LNCAP (cell line): ENCODE measurements around the gene TEKT4.

Source experiments
- TF ChIP-seq, protein P1 (sequence below): fragments of 450-650 bp; IDR thresholded peaks from 2 replicates; pipeline ENCODE4 v1.5.1; 2017; ENCODE audit warnings: mild to moderate bottlenecking

Gene TEKT4

GRCh38 chr2:94871226-94872087, at the start of gene TEKT4:
Gene TEKT4, plus strand, starts transcription at chr2:94871430. Its CDS starts 150 bp downstream, at chr2:94871580.
- TF ChIP-seq, protein P1, sequence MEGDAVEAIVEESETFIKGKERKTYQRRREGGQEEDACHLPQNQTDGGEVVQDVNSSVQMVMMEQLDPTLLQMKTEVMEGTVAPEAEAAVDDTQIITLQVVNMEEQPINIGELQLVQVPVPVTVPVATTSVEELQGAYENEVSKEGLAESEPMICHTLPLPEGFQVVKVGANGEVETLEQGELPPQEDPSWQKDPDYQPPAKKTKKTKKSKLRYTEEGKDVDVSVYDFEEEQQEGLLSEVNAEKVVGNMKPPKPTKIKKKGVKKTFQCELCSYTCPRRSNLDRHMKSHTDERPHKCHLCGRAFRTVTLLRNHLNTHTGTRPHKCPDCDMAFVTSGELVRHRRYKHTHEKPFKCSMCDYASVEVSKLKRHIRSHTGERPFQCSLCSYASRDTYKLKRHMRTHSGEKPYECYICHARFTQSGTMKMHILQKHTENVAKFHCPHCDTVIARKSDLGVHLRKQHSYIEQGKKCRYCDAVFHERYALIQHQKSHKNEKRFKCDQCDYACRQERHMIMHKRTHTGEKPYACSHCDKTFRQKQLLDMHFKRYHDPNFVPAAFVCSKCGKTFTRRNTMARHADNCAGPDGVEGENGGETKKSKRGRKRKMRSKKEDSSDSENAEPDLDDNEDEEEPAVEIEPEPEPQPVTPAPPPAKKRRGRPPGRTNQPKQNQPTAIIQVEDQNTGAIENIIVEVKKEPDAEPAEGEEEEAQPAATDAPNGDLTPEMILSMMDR = no peak

- TF ChIP-seq, protein P1 = 0 out of 2 replicates have a peak, but pooled peaks have one; percentile 21
Measured at GRCh38 chr2:94857367-94858162, 13.7 kb upstream of the TEKT4 start.

GRCh38 chr2:94861308-94862152, 9.7 kb upstream of the TEKT4 start:
- TF ChIP-seq, protein P1 = no peak

DNA sequence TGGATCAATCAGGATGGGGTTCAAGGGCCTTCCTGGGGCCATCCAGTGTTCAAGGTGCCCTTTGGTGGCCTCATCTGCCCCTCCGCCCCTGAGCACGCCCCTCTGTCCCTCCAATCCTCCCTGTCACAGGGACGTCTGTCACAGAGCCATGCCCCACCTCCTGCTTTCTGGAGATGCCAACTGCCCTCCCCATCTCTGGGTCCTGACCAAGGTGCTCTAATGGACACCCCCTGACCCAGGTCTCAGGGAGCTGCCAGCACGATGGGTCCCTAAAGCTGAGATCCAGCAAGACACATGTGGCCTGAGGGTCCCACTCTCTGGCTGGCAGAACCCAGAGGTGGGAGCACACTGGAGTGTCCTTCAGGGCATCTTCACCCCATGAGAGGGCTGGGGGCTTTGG, 2.1 kb upstream of the TEKT4 start:
- TF ChIP-seq, protein P1 = no peak

- TF ChIP-seq, protein P1 = no peak
Measured at GRCh38 chr2:94869552-94870439, 1.4 kb upstream of the TEKT4 start.

DNA sequence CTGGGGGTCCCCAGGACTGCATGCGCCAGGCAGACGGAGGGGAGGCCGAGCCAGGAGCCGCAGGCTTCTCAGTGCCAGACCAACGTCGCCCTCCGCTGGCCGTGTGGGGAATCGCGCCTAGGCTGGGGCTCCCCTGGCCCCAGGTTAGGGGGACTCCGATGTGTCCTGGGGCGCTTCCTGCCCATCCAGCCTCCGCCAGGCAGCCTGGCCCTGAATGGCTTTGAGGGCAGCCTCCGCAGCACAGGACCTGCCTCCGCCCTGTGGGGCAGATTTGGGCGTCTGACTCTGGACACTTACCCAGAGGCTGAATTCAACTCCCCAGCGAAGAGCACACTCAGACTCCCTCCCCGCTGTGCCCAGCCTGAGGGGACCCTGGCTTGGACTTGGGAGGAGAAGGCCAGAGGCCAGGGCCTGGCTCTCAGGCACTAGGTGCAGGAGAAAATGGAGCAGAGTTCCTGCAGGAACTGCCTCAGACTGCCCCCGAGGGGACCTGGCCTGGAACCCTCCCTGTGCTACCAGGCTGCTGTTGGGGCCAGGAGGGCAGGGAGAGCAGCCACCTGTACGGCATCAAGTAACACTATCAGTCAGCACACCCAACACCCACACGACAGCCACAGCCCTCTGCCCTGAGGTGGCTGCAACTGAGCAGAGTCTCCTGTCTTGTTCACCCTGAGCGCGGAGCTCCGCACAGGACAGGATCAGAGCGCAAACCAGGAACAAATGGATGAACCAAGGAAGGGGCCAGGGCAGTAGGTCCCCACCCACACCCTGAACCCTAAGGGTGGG, 597 bp upstream of the TEKT4 start:
- TF ChIP-seq, protein P1 = peak; percentile 65
